GM04503 (cell line): ENCODE data around the gene CHCHD1.
"Not testable (repeated sequence)": the region's sequence is repeated elsewhere in the genome, so short reads cannot be mapped to it uniquely, and the experiment has no call there.

ENCODE experiments used
- DNase-seq: peaks from one replicate; pipeline ENCODE4 v3.0.0-alpha.2; 2012; ENCODE audit warnings: low read depth

The CHCHD1 gene

DNA sequence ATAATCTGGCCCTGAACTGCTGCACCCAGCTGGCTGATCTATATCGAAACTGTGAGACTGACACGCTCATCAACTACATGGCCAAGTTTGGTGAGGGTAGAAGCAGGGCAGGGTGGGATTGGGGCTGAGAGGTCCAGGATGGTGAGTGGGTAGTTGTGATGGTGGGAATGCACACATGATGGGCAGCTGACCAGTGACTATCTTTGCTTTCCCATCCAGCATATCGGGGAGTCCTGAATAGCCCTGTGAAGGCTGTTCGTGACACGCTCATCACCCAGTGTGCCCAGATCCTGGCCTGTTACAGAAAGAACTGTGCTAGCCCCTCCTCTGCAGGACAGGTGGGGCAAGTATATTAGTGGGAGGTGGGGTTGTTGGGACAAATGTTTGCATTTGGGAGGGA, 12.5 kb upstream of the CHCHD1 start:
- no peak for DNase-seq

GRCh38 chr10:73771722-73772280, 10.0 kb upstream of the CHCHD1 start:
- no peak for DNase-seq

GRCh38 chr10:73772281-73773151, 9.3 kb upstream of the CHCHD1 start:
- peak; percentile 39 for DNase-seq

- DNase-seq, result no peak
Measured at GRCh38 chr10:73773152-73773879, 8.5 kb upstream of the CHCHD1 start.

- DNase-seq, result no peak
Measured at GRCh38 chr10:73774637-73775036, 7.2 kb upstream of the CHCHD1 start.

DNA sequence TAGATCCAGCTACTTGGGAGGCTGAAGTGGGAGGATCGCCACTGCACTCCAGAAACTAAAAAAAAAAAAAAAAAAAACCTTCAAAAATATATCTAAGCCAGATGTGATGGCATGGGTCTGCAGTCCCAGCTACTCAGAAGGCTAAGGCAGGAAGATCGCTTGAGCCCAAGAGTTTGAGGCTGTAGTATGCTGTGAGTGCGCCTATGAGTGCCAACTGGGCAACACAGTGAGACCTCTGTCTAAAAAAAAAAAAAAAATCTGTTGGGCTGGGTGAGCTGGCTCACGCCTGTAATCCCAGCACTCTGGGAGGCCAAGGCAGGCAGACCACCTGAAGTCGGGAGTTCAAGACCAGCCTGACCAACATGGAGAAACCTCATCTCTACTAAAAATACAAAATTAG, 2.8 kb upstream of the CHCHD1 start:
- DNase-seq, result no peak

GRCh38 chr10:73779539-73780197, 2.2 kb upstream of the CHCHD1 start:
- DNase-seq, result no peak

DNA sequence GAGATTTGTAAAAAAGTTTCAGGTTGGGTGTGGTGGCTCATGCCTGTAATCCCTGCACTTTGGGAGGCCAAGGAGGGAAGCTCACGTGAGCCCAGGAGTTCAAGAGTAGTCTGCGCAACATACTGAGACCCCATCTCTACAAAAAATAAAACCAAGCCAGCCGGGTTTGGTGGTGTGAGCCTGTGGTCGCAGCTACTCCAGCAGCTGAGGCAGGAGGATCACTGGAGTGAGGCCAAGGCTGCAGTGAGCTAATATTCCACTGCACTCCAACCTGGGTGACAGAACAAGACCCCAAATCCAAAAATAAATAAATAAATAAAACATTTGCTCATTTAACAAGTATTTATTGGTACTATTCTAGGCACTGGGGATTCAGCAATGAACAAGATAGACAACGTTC, 1.5 kb upstream of the CHCHD1 start:
- no peak for DNase-seq

GRCh38 chr10:73780966-73781365, 882 bp upstream of the CHCHD1 start:
- DNase-seq, result no peak

DNA sequence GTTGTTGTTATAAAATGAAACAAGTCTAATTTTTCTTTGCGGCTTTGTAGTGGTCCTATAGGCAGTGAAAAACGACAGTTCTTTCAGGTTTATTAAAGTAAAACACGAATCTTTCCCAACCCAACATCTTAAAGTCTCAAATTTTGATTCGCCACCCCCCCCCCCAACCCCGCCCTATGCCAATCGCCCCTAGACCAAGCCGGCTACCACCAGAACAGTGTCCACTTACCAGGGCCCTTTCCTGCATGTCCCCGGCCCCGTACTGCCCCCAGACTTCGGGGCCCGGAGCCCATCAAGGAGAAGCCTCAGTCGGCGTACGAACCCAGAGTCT, 335 bp upstream of the CHCHD1 start:
- DNase-seq, result no peak

DNA sequence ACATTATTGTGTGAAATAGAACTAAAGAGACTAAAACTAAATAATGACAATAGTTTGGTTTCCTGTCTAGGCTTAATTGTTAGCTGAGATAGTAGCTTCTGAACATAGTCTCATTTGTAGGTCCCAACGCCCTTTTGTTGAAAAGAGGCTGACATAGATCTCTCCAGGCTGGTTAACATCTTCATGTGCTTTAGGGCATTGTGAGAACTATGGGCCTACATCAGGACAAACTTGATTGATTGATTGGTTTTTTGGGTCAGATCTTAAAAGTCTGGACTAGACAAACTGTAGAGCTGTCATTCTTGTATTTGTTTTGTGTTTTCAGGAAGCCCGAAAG, 869 bp downstream of the CHCHD1 start:
- DNase-seq, result no peak

DNA sequence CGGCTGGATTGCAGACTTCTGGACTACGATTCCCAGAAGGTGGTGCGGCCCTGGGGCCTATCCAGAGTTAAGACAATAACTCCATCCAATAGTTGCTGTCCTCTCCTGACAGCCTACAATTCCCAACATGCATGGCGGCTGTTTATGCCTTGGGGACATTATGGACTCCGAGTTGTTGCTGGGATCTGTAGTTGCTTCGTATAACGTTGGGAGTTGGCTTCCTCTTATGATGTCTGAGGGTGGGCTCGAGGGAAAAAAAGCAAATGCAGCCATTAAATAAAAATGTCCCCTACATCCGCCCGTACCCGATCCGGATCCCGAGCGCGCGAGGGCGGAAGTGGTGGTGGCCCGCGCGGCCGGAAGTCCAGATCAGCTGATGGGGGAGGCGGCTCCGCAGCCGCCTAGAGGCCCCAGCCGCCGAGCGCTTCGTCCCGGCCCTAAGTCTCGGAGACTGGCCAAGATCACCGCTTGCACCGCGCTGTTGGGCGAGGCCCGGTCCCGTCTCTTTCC, 3.4 kb downstream of the CHCHD1 start, which contains the start of gene ZSWIM8:
Gene ZSWIM8, plus strand, starts transcription at position 396 of the 510 bp plus-strand sequence. CDS start 273 bp downstream, outside the sequence.
- DNase-seq, result peak; percentile 92

DNA sequence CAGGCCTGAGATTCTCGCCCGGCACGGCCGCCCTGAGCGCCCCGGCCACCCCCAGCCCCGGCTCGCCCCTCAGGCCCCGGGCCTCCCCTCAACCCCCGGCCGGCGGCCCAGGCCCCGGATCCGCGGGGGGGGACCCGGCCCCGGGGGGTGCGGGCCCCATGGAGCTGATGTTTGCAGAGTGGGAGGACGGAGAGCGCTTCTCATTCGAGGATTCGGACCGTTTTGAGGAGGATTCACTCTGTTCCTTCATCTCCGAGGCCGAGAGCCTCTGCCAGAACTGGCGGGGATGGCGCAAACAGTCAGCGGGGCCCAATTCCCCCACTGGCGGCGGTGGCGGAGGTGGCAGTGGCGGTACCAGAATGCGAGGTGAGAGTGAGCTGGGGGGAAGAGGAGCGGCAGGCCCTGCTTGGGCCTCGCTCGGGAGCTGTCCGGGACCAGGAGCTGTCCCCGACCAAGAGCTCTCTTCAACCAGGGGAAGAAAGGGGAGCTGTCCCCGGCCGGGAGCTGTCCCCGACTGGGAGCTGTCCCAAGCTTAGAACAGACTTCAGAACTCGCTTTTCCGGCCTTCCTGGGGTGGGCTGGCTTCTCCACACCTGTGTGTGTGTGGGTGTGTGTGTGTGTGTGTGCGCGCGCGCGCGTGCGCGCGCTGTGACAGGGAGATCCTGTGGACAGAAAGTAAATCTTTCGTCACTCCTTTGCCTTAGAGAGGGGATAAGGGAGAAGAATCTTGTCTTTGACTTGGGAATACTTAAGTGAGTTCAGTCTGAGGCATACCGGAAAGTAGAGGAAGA, 4.1 kb downstream of the CHCHD1 start:
- peak; percentile 31 for DNase-seq

- DNase-seq, result no peak
Measured at GRCh38 chr10:73786512-73786885, 4.7 kb downstream of the CHCHD1 start.

GRCh38 chr10:73787031-73787800, 5.4 kb downstream of the CHCHD1 start:
- not testable (repeated sequence) for DNase-seq

DNA sequence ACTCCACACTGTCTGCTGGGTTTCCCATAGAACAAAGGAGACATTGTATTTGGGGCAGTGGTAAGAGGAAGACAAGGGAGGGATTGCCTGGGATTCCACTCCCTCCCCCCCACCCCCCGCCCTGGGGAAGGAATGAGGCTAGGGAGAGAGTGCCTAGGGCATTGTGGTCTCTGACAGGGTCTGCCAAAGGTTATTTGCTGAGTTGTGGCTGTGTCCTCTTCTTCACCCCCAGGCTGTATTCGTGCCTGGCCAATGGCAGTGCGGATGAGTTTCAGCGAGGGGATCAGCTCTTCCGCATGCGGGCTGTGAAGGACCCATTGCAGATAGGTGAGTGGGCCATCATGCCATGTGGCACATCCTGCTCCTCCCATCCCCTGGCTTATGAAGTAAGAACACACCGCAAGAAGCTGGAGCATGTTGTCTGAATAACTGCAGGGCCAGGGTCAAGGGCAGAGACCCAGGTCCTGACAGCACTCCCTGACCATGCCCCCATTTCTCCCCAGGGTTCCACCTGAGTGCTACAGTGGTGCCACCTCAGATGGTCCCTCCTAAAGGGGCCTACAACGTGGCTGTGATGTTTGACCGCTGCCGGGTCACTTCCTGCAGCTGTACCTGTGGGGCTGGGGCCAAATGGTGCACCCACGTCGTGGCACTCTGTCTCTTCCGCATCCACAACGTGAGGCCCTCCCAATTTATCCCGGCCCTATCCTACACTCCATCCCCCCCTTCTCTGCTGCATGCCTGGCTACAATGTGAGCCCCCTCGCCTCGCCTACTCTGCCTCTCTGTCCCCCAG, 7.2 kb downstream of the CHCHD1 start:
- no peak for DNase-seq

- DNase-seq, result no peak
Measured at GRCh38 chr10:73789659-73790055, 7.8 kb downstream of the CHCHD1 start.

- no peak for DNase-seq
Measured at GRCh38 chr10:73790886-73791625, 9.2 kb downstream of the CHCHD1 start.

GRCh38 chr10:73791871-73792400, 10.1 kb downstream of the CHCHD1 start:
- no peak for DNase-seq
